HepG2 (cell line): Measurements from ENCODE around the gene PSKH1. TPM values are rescaled to one million over a fixed set of nuclear protein-coding genes. Genes with fewer than 3 reads are reported as not detected.

Experiments
- ARNT ChIP-seq: fragments of 450-650 bp; IDR thresholded peaks from 2 replicates; pipeline ENCODE4 v1.6.1; 2017
- BHLHE40 ChIP-seq: IDR thresholded peaks from 2 replicates; pipeline ENCODE4 v1.6.1; 2011; ENCODE audit warnings: low read length, improper control_type of control experiment
- BRD4 ChIP-seq: sonication (generic); formaldehyde crosslinking; IDR thresholded peaks from 2 replicates; pipeline ENCODE4 v1.4.0; 2020; ENCODE audit warnings: missing genetic modification reagents
- JUNB ChIP-seq: sonication (generic); formaldehyde crosslinking; IDR thresholded peaks from 2 replicates; pipeline ENCODE4 v1.8.0; 2022; ENCODE audit warnings: missing genetic modification reagents, mild to moderate bottlenecking, borderline replicate concordance
- KLF6 ChIP-seq: IDR thresholded peaks from 2 replicates; pipeline ENCODE4 v1.8.0; 2016; ENCODE audit warnings: missing biosample characterization, missing genetic modification reagents
- MAFK ChIP-seq, 2 experiments: IDR thresholded peaks in 1 of 2; conservative IDR thresholded peaks in 1 of 2; 2 replicates each; pipeline ENCODE4 v1.6.1; 2011; ENCODE audit warnings: improper control_type of control experiment in 2 of 2, low read length in 2 of 2
- NFIC ChIP-seq: IDR thresholded peaks from 2 replicates; pipeline ENCODE4 v1.6.1; 2012; ENCODE audit warnings: mild to moderate bottlenecking, low read length, inconsistent platforms
- PCBP1 ChIP-seq: fragments of 200-400 bp; formaldehyde crosslinking; IDR thresholded peaks from 2 replicates; pipeline ENCODE4 v1.6.1; 2017; ENCODE audit warnings: mild to moderate bottlenecking, low read depth, low read length, borderline replicate concordance
- PPARG ChIP-seq: conservative IDR thresholded peaks from 2 replicates; pipeline ENCODE4 v1.6.1; 2016; ENCODE audit warnings: missing biosample characterization, missing genetic modification reagents
- PRMT3 ChIP-seq: sonication (generic); formaldehyde crosslinking; IDR thresholded peaks from 2 replicates; pipeline ENCODE4 v1.8.1; 2022; ENCODE audit warnings: low read depth, mild to moderate bottlenecking, moderate library complexity, missing genetic modification reagents, borderline replicate concordance
- RNF2 ChIP-seq: fragments of 450-650 bp; conservative IDR thresholded peaks from 2 replicates; pipeline ENCODE4 v1.6.1; 2016; ENCODE audit warnings: low read depth
- SIN3A ChIP-seq: IDR thresholded peaks from 2 replicates; pipeline ENCODE4 v1.6.1; 2011; ENCODE audit warnings: low read depth, mild to moderate bottlenecking, control low read depth, low read length, borderline replicate concordance
- SMAD9 ChIP-seq: sonication (generic); formaldehyde crosslinking; IDR thresholded peaks from 2 replicates; pipeline ENCODE4 v1.5.1; 2020; ENCODE audit warnings: mild to moderate bottlenecking, missing genetic modification reagents
- SRF ChIP-seq: IDR thresholded peaks from 2 replicates; pipeline ENCODE4 v1.6.1; 2011; ENCODE audit warnings: mild to moderate bottlenecking, low read depth, low read length, moderate library complexity
- ZNF430 ChIP-seq: sonication (generic); formaldehyde crosslinking; IDR thresholded peaks from 2 replicates; pipeline ENCODE4 v1.9.0; 2021; ENCODE audit warnings: mild to moderate bottlenecking, missing genetic modification reagents
- ZNF441 ChIP-seq: sonication (generic); formaldehyde crosslinking; IDR thresholded peaks from 2 replicates; pipeline ENCODE4 v1.7.0; 2021; ENCODE audit warnings: missing genetic modification reagents, borderline replicate concordance
- ZNF446 ChIP-seq: sonication (generic); formaldehyde crosslinking; IDR thresholded peaks from 2 replicates; pipeline ENCODE4 v1.5.0; 2020; ENCODE audit warnings: mild to moderate bottlenecking, missing genetic modification reagents
- ZNF772 ChIP-seq: sonication (generic); formaldehyde crosslinking; IDR thresholded peaks from 2 replicates; pipeline ENCODE4 v1.5.0; 2020; ENCODE audit warnings: mild to moderate bottlenecking, missing genetic modification reagents
- ZNF780A ChIP-seq: sonication (generic); formaldehyde crosslinking; IDR thresholded peaks from 2 replicates; pipeline ENCODE4 v1.8.0; 2022; ENCODE audit warnings: mild to moderate bottlenecking, missing genetic modification reagents, moderate library complexity
- polyA plus RNA-seq, 8 experiments: library from polyadenylated mRNA; depleted of rRNA in 3 of 8; stranded (reverse) in 7 of 8; unstranded in 1 of 8; fragments of >200 nt; fragmentation: Illumina TruSeq in 4 of 8; extraction: Trizol in 4 of 8; gene quantifications; 2 replicates each; pipeline versions ENCODE4 v1.2.1 to v1.2.3, GENCODE V29; 2011 to 2016; ENCODE audit warnings: low read depth in 4 of 8, missing spikeins in 1 of 8, mixed read lengths in 1 of 8; ENCODE audit not compliant: insufficient read depth in 1 of 8
- total RNA-seq, 5 experiments: library from RNA; depleted of rRNA; stranded (reverse); fragments of >200 nt; fragmentation: Illumina TruSeq; extraction: Trizol; gene quantifications; 2 replicates each; pipeline ENCODE4 v1.2.3, GENCODE V29; 2016; ENCODE audit warnings: low read depth in 1 of 5
- TF ChIP-seq, protein P1 (sequence below): sonication (generic); formaldehyde crosslinking; IDR thresholded peaks from 2 replicates; pipeline ENCODE4 v1.8.0; 2022; ENCODE audit warnings: mild to moderate bottlenecking, missing genetic modification reagents; ENCODE audit not compliant: insufficient replicate concordance
- TF ChIP-seq, protein P2 (sequence below): sonication (generic); formaldehyde crosslinking; IDR thresholded peaks from 2 replicates; pipeline ENCODE4 v1.5.0; 2020; ENCODE audit warnings: mild to moderate bottlenecking, missing genetic modification reagents
- TF ChIP-seq, protein P3 (sequence below): sonication (generic); formaldehyde crosslinking; IDR thresholded peaks from 2 replicates; pipeline ENCODE4 v1.4.0; 2020; ENCODE audit warnings: low read depth, mild to moderate bottlenecking, missing genetic modification reagents
- TF ChIP-seq, protein P4 (sequence below): sonication (generic); formaldehyde crosslinking; IDR thresholded peaks from 2 replicates; pipeline ENCODE4 v1.4.0; 2020; ENCODE audit warnings: mild to moderate bottlenecking, low read depth, missing genetic modification reagents
- TF ChIP-seq, protein P5 (sequence below): sonication (generic); formaldehyde crosslinking; IDR thresholded peaks from 2 replicates; pipeline ENCODE4 v1.5.1; 2020; ENCODE audit warnings: missing genetic modification reagents, mild to moderate bottlenecking, borderline replicate concordance

The PSKH1 gene
- total and polyA plus RNA-seq, 2 of the 13 experiments (the other 11 are each of a cell fraction or from before 2014, with no cell fraction given), result 8.4 to 19.1 TPM

DNA sequence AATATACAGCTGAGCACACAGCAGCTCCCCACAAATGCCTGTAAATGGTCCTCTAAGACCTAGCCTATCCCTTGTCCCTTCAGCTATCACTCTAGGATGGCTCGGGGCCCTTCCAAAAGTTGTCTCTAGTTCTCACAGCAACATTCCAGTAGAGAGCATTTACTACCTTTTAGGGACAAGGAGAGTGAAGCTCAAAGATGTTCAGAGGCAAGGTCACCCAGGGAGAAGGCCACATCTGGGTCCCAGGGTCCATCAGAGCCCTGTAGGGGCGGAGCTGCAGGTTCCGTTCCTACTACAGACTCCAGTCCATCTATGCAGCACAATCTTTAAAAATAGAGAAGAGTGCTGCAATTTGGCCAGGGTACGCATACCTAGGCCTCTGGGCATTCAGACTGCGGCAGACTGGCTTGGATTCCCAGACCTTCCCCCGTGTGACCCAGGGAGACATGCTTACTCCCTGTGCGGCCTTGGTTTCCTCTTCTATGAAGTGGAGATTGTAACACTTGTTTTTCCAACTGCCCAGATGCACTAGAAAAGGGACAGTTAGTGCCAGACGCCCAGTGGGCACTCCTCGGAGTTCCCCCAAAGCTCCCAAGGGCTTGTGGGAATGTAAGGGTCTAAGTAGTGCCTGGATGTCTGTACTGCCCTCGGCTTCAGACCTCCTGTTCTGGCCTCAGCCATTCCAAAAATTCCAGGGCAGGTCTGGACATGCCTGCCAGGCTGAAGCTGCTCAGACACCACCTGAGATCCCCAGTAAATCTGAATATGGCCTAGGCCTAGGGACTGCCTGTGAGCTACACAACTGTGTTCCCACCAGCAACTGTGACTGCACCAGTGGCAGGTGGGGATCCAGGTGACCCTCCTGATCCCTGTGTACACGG lies 72.9 kb downstream of the PSKH1 start (continued):
- TF ChIP-seq, protein P1, sequence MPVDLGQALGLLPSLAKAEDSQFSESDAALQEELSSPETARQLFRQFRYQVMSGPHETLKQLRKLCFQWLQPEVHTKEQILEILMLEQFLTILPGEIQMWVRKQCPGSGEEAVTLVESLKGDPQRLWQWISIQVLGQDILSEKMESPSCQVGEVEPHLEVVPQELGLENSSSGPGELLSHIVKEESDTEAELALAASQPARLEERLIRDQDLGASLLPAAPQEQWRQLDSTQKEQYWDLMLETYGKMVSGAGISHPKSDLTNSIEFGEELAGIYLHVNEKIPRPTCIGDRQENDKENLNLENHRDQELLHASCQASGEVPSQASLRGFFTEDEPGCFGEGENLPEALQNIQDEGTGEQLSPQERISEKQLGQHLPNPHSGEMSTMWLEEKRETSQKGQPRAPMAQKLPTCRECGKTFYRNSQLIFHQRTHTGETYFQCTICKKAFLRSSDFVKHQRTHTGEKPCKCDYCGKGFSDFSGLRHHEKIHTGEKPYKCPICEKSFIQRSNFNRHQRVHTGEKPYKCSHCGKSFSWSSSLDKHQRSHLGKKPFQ (CRISPR knock-in tag), result no peak
- peak; percentile 33; the same call in 1 of the 2 replicates for TF ChIP-seq ZNF772 (CRISPR knock-in tag)
- TF ChIP-seq, protein P2, sequence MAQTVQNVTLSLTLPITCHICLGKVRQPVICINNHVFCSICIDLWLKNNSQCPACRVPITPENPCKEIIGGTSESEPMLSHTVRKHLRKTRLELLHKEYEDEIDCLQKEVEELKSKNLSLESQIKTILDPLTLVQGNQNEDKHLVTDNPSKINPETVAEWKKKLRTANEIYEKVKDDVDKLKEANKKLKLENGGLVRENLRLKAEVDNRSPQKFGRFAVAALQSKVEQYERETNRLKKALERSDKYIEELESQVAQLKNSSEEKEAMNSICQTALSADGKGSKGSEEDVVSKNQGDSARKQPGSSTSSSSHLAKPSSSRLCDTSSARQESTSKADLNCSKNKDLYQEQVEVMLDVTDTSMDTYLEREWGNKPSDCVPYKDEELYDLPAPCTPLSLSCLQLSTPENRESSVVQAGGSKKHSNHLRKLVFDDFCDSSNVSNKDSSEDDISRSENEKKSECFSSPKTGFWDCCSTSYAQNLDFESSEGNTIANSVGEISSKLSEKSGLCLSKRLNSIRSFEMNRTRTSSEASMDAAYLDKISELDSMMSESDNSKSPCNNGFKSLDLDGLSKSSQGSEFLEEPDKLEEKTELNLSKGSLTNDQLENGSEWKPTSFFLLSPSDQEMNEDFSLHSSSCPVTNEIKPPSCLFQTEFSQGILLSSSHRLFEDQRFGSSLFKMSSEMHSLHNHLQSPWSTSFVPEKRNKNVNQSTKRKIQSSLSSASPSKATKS (CRISPR knock-in tag), result no peak
- no peak for TF ChIP-seq ZNF446 (CRISPR knock-in tag)
- TF ChIP-seq SIN3A, result no peak; the same call in 1 of the 2 replicates
- TF ChIP-seq PCBP1, result no peak
- TF ChIP-seq, protein P3, sequence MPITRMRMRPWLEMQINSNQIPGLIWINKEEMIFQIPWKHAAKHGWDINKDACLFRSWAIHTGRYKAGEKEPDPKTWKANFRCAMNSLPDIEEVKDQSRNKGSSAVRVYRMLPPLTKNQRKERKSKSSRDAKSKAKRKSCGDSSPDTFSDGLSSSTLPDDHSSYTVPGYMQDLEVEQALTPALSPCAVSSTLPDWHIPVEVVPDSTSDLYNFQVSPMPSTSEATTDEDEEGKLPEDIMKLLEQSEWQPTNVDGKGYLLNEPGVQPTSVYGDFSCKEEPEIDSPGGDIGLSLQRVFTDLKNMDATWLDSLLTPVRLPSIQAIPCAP (CRISPR knock-in tag), result 0 out of 2 replicates have a peak, but pooled peaks have one; percentile 48
- TF ChIP-seq, protein P4, sequence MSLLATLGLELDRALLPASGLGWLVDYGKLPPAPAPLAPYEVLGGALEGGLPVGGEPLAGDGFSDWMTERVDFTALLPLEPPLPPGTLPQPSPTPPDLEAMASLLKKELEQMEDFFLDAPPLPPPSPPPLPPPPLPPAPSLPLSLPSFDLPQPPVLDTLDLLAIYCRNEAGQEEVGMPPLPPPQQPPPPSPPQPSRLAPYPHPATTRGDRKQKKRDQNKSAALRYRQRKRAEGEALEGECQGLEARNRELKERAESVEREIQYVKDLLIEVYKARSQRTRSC (CRISPR knock-in tag), result no peak
- no peak for TF ChIP-seq SRF
- no peak for TF ChIP-seq NFIC
- TF ChIP-seq SMAD9, result no peak
- 0 out of 2 replicates have a peak, but pooled peaks have one; percentile 55 for TF ChIP-seq ZNF430 (CRISPR knock-in tag)
- TF ChIP-seq ARNT, result no peak
- TF ChIP-seq PRMT3 (CRISPR knock-in tag), result no peak
- no peak for TF ChIP-seq PPARG (CRISPR knock-in tag)
- no peak for TF ChIP-seq BRD4 (CRISPR knock-in tag)
- TF ChIP-seq, protein P5, sequence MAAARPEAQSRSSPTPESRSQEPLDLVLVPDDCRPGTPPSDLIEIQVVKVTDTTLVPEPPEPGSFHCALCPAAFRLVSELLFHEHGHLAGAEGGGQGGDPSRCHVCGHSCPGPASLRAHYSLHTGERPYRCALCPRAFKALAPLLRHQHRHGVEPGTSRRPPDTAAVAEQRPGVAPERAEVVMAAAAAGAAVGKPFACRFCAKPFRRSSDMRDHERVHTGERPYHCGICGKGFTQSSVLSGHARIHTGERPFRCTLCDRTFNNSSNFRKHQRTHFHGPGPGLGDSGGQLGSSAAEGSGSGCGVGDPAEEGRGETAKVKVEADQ, result no peak
- TF ChIP-seq JUNB (CRISPR knock-in tag), result no peak
- TF ChIP-seq RNF2, result no peak
- 0 out of 2 replicates have a peak, but pooled peaks have one; percentile 25 for TF ChIP-seq KLF6 (CRISPR knock-in tag)
- 0 out of 2 replicates have a peak, but pooled peaks have one; percentile 22 for TF ChIP-seq ZNF441 (CRISPR knock-in tag)
- no peak for TF ChIP-seq BHLHE40
- no peak for TF ChIP-seq ZNF780A (CRISPR knock-in tag)
- no peak for TF ChIP-seq MAFK (conservative IDR thresholded peaks at IDR 0.05 in 1 of 2, IDR thresholded peaks at IDR 0.05 in 1 of 2; ENCODE audit: low read length in 2 of 2)
